Left renal cortex interstitium (tissue), 4 donors: Measurements from ENCODE around the gene SENP6. TPM values are rescaled to one million over a fixed set of nuclear protein-coding genes. Genes with fewer than 3 reads are reported as not detected.
"Not testable (repeated sequence)": the region's sequence is repeated elsewhere in the genome, so short reads cannot be mapped to it uniquely, and the experiment has no call there.

Source experiments
- DNase-seq, 4 donors: peaks; one replicate each; pipeline ENCODE4 v3.0.0-alpha.2; 2013; ENCODE audit warnings: low read depth in 4 of 4, low spot score in 2 of 4, missing footprints in 1 of 4
- polyA plus RNA-seq, 4 donors: library from polyadenylated mRNA; unstranded; fragments of 120-200 nt; gene quantifications; one replicate each; pipeline ENCODE4 v1.2.1, GENCODE V29; 2013; ENCODE audit not compliant: insufficient read length in 4 of 4

SENP6 gene
- polyA plus RNA-seq, 4 donors = 112 to 169 (median 139) TPM

DNA sequence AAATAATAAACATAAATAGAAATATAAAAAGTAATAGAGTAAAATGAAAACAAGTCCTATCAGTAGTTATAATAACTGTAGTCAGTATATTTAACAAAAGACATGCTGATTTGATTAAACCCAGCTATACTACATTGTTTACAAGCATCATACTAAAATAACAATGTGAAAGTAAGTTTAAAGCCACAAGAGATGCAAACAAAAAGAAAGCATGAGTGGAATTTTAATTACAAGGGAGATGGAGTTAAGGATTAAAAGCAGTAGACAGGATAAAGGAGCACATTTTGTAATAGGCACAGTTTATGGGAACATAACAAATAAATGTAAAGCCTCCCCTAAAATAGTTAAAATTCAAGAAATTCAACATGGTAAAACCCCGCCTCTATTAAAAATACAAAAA lies 41.5 kb downstream of the SENP6 start:
- DNase-seq = no peak

DNA sequence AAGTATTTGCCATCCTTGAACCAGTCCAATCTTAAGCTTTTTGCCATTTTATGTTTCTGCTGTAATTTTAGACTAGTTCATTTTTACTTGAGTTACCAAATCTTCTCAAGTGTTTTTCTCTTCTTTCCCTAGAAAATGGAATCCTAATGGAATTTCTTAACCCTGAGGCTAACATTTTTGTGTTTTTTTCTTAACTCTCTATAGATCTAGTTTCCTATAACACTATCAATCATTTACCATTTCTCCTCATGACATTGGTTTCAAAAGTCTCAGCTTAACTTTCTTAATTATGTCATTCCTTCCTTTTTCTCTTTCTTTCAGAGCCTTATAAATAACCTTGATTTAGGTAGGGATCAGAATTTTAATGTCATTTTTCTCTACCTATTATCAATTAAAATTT lies 54.8 kb downstream of the SENP6 start:
- no peak for DNase-seq

DNA sequence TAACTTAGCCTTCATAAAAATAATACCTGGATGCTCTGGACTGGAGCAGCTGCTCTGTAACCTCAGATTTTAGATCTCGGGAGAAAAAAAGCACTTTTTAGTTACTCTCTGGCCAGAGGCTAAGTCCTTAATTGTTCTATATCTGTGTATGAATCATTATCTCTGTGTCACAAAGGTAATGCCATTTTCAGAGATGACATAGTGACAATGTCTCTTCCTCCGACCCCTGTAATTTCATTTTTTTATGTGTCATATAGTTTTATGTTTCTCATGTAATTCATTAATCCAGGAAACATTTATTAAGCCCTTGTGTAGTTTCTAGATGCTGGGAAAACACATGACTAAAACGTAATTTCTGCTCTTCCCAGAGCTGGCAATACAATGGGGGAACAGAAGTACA lies 55.6 kb downstream of the SENP6 start:
- DNase-seq = no peak

GRCh38 chr6:75666592-75666991 lies 64.9 kb downstream of the SENP6 start:
- DNase-seq = no peak

GRCh38 chr6:75673884-75674283 lies 72.2 kb downstream of the SENP6 start:
- no peak for DNase-seq

DNA sequence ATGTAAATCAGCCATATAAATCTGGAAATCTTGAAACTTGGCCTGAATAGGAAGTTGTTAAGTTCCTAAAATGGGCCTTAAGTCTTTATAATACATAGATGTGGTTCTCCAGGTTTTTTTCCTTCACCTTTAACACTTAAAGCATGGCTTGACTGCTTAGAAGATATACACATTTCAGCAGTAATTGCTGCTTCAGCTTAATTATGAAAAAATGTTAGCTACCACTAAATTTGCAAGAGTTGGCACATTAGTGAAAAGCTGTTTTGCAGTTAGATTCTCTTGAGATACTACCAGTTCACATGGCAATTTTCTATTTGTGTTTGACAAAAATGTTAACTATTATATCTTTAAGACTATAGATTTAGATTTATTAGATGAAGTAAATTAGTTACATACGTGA lies 74.7 kb downstream of the SENP6 start:
- DNase-seq = no peak

GRCh38 chr6:75682548-75682947 lies 80.9 kb downstream of the SENP6 start:
- DNase-seq = not testable (repeated sequence)

- not testable (repeated sequence) for DNase-seq
Observed at GRCh38 chr6:75683005-75683404, 81.3 kb downstream of the SENP6 start.

- DNase-seq = not testable (repeated sequence)
Observed at GRCh38 chr6:75687535-75687934, 85.9 kb downstream of the SENP6 start.

GRCh38 chr6:75687937-75688336 lies 86.3 kb downstream of the SENP6 start:
- DNase-seq = not testable (repeated sequence)

DNA sequence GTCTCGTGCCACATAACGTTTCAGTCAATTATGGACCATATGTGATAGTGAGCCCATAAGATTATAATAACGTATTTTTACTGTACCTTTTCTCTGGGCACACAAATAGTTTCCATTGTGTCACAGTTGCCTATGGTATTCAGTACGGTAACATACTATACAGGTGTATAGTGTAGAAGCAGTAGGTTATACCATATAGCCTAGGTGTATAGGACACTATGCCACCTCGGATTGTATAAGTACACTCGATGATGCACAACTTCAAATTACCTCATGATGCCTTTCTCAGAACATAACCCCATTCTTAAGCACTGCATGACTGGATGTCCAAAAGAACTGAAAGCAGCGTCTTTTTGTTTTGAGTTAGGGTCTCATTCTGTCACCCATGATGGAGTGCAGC lies 87.9 kb downstream of the SENP6 start:
- no peak for DNase-seq

DNA sequence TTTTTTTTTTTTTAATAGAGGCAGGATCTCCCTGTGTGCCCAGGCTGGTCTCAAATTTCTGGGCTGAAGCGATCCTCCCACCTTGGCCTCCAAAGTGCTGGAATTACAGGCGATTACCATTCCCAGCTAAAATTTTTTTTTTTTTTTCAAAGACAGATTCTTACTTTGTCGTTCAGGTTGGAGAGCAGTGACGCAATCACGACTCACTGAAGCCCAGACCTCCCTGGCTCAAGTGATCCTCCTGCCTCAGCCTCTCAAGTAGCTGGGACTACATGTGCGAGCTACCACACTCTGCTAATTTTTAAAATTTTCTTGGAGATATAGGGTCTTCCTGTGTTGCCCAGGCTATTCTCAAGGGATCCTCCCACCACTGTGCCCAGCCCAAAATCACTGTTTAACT lies 89.3 kb downstream of the SENP6 start:
- no peak for DNase-seq

GRCh38 chr6:75693534-75693933 lies 91.9 kb downstream of the SENP6 start:
- DNase-seq = no peak

GRCh38 chr6:75694406-75694805 lies 92.7 kb downstream of the SENP6 start:
- no peak for DNase-seq

DNA sequence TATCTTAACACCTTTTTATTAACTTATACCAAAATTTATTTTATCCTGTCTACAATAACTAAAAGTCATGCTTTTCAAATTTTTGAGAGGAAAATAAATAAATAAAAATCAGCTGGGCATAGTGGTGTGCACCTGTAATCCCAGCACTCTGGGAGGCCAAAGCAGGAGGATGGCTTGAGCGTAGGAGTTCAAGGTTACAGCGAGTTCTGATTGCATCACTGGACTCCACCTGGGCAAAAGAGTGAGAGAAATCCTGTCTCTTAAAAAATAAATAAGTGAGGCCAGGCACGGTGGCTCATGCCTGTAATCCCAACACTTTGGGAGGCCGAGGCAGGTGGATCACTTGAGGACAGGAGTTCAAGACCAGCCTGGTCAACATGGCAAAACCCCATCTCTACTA lies 106.7 kb downstream of the SENP6 start:
- not testable (repeated sequence) for DNase-seq

- no peak for DNase-seq
Observed at GRCh38 chr6:75711173-75711572, 109.5 kb downstream of the SENP6 start.

- DNase-seq = no peak
Observed at GRCh38 chr6:75719133-75719532, 117.5 kb downstream of the SENP6 start.

DNA sequence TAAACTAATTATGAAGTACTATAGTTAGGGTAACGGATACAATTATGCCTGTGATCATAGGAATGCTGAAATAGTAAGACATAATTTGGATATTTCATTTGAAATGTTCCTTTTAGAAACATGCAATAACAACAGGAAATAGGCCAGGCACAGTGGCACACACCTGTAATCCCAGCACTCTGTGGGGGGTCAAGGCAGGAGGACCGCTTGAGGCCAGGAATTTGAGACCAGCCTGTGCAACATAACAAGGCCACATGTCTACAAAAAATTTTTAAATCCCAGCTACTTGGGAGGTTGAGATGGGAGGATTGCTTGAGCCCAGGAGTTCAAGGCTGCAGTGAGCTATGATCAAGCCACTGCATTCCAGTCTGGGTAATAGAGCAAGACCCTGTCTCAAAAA lies 121.7 kb downstream of the SENP6 start:
- no peak for DNase-seq

DNA sequence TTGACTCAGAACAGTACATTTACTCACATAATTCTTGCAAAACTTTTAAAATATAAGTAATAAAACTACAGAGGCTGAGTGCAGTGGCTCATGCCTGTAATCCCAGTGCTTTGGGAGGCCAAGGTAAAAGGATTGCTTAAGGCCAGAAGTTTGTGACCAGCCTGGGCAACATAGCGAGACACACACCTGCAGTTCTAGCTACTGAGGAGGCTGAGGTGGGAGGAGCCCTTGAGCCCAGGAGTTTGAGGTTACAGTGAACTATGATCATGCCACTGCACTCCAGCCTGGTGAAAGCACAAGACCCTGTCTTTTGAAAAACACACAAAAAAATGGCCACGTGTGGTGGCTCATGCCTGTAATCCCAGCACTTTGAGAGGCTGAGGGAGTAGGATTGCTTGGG lies 125.5 kb downstream of the SENP6 start:
- no peak for DNase-seq

DNA sequence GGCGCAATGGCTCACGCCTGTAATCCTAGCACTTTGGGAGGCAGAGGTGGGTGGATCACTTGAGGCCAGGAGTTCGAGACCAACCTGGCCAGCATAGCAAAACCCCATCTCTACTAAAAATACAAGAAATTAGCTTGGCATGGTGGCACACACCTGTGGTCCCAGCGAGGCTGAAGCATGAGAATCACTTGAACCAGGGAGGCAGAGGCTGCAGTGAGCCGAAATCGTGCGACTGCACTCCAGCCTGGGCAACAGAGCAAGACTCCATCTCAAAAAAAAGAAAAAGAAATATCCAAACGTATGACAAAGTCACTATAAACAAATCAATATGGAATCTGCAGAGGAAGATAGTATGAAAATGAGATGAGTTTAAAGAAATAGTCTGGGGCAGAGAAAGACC lies 129.3 kb downstream of the SENP6 start:
- not testable (repeated sequence) for DNase-seq

DNA sequence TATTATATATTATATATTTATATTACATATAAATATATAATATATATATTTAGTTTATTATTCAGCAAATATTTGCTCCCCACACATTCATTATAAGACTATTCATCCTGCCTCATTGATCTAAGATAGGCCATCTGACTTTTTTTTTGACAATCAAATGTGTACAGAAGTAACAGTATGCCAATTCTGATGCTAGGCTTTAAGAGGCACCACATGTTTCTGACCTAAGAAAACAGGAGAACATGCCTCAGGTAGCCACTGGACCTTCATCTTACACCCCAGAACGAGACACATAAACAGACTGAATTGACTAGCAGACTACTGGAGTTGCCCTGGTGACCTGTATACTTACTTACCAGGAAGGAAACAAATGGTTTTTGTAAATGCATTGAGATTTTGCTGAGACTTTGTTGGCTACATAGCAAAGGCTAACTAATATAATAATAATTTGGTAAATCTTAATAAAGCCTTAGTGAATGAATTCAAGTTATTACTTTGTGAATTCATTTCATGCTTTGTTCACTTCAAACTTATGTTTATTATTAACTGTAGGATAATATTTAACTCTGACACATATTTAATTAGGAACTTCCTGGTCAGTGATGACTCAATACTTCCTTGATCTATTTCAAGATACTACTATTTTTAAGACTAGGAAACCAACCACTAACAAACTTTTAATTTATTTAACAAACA lies 134.0 kb downstream of the SENP6 start:
- DNase-seq = no peak

DNA sequence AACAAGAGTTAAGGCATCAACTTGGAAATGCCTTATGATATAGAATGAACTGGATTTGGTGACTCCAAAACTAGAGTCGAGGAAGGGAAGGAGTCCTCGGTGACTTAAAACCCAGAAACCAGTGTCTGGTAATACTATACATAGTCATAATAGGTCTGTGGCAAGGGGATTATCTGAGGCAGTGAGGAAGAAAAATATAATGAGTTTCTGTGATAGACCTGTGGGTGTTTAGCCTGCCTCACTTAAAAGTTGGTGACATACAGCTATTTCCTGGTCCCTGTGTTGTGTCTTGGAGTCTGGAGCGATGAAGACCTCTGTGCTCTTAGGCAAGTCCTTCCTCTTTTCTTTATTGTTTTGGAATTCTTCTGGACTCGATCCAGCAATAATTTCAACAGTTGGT lies 142.3 kb downstream of the SENP6 start:
- DNase-seq = no peak

DNA sequence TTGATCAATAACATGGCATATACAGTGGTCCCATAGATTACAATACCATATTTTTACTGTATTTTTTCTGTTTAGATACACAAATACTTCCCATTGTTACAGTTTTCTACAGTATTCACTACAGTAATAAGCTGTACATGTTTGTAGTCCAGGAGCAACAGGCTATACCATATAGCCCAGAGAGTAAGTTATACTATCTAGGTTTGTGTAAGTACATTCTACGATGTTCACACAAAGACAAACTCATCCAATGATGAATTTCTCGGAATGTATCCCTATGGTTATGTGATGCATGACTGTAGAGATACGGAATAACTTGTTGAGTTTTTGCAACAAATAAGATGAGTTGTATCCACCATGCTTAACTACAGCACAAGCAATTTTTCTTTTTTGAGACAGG lies 143.7 kb downstream of the SENP6 start:
- DNase-seq = no peak
